ENCODE results near the gene GADD45GIP1.

DNA sequence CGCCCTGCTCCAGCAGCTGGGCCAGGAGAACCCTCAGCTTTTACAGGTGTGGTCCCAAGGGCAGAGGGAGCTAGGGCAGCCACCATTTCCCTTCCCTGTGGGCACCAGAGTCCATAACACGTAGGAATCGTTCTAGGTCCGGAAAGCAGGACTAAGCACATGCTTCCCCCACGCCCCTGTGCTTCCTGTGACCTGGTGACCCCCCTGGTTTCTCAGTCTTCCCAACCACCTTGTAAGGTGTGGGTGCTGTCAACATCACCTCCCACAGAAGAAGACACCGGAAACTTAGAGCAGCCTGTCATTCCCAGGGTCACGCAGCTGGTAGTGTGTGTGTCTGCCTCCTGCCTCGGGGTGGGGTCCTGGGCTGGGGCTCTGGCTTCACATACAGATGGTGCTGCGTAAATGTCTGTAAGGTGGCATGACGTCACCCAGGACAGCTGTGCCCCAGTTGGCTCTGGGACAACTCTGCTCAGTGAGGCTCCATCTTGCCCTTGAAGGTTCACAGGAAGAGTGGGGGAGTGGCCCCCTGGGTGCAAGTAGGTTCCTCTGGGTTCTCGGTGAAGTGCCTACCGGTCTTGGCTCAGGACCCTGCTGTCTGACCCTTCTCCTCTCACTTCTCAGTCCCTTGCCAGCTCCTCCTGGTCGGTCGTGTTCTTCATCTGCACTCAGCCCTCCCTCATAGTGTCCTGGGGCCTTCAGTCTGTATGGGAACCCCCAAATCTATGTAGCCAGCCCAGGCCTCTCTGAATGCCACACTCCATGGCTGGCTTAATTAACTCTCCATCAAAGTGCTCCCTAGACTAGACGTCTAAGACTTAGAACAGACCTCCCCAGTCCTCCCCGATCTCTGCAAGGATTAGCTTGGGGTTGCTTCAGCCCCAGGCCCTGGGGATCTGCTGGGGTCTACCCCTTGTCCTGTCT lies 7.4 kb downstream of the GADD45GIP1 start:
- no peak for TF ChIP-seq CTCF (IDR thresholded peaks at IDR 0.05)
- no peak for TF ChIP-seq EZH2 (IDR thresholded peaks at IDR 0.05; ENCODE audit: borderline replicate concordance, insufficient read depth, low read depth, low read length, poor library complexity, severe bottlenecking)

All from B cell (primary cell).